Measurements from ENCODE around the gene MAEA.

DNA sequence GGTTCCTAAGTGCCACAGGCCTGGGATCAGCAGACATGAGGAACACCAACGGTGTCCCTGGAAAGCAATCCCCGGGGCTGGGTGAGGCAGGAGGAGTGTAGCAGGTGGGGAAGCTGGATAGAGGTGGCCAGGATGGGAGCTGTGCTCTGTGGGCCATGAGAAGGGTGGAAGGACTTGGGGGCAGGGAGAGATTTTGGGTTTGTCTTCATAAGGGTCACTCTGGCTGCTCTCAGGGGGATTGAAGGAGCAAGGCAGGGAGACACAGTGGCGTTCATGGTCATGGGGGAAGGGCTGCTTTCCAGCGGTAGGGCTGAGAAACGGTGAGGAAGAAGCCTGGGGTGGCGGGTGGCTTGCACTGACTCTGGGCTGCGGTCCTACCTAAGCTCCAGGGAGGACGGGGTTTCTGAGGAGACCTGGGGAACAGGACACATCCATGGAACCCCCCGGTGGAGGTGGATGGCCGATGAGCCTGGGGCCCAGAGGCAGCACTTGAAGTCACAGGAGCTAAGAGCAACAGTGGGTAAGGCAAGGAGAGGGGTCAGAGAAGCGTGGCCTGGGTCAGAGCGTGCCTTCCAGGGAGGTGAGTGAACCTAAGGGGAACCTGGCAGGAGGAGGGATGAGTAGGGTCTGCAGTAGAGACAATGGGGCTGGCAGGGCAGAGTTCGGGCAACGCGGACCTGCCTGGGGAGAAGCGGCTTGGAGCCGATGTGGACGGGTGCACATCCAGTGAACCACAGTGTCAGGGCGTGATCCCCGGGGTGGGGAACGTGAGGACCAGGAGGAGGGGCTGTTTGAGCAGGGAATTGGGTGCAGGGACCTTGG lies 28.4 kb upstream of the MAEA start:
- TF ChIP-seq, protein P1, sequence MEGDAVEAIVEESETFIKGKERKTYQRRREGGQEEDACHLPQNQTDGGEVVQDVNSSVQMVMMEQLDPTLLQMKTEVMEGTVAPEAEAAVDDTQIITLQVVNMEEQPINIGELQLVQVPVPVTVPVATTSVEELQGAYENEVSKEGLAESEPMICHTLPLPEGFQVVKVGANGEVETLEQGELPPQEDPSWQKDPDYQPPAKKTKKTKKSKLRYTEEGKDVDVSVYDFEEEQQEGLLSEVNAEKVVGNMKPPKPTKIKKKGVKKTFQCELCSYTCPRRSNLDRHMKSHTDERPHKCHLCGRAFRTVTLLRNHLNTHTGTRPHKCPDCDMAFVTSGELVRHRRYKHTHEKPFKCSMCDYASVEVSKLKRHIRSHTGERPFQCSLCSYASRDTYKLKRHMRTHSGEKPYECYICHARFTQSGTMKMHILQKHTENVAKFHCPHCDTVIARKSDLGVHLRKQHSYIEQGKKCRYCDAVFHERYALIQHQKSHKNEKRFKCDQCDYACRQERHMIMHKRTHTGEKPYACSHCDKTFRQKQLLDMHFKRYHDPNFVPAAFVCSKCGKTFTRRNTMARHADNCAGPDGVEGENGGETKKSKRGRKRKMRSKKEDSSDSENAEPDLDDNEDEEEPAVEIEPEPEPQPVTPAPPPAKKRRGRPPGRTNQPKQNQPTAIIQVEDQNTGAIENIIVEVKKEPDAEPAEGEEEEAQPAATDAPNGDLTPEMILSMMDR (IDR thresholded peaks at IDR 0.05; ENCODE audit: borderline replicate concordance, extremely low read depth, low read length, poor library complexity, severe bottlenecking) = no peak
- no peak for TF ChIP-seq EZH2 (IDR thresholded peaks at IDR 0.05; ENCODE audit: borderline replicate concordance, low read depth, low read length, severe bottlenecking)
